NOMO-1 treated with DMSO at 0.1 percent for 48 hours (cell line): ENCODE results near the gene PLAC1.

Experiments used
- DNase-seq: peaks from one replicate; lab custom pipeline; 2025; ENCODE audit not compliant: unreplicated experiment; lab: John Stamatoyannopoulos, UW

PLAC1 gene

GRCh38 chrX:134545510-134545909 lies 112.8 kb downstream of the PLAC1 start:
- DNase-seq = no peak

- DNase-seq = no peak
These were observed 113.6 kb downstream of the PLAC1 start for GRCh38 chrX:134544513-134545151.

GRCh38 chrX:134544135-134544512 lies 114.1 kb downstream of the PLAC1 start:
- DNase-seq = no peak

- no peak for DNase-seq
These were observed 115.0 kb downstream of the PLAC1 start for GRCh38 chrX:134543288-134543687.

- DNase-seq = no peak
These were observed 115.8 kb downstream of the PLAC1 start for GRCh38 chrX:134542485-134542884.

GRCh38 chrX:134541906-134542305 lies 116.4 kb downstream of the PLAC1 start:
- no peak for DNase-seq

- no peak for DNase-seq
These were observed 120.0 kb downstream of the PLAC1 start for GRCh38 chrX:134538316-134538715.

- no peak for DNase-seq
These were observed 120.9 kb downstream of the PLAC1 start for GRCh38 chrX:134537179-134537955.

GRCh38 chrX:134533952-134534351 lies 124.3 kb downstream of the PLAC1 start:
- no peak for DNase-seq

- DNase-seq = no peak
These were observed 124.9 kb downstream of the PLAC1 start for GRCh38 chrX:134533352-134533751.

GRCh38 chrX:134530845-134531244 lies 127.4 kb downstream of the PLAC1 start:
- DNase-seq = no peak

- no peak for DNase-seq
These were observed 128.8 kb downstream of the PLAC1 start for GRCh38 chrX:134529481-134529880.

- no peak for DNase-seq
These were observed 129.3 kb downstream of the PLAC1 start for GRCh38 chrX:134528960-134529359.

GRCh38 chrX:134526399-134526798 lies 131.9 kb downstream of the PLAC1 start:
- no peak for DNase-seq

GRCh38 chrX:134525086-134525792 lies 133.0 kb downstream of the PLAC1 start:
- DNase-seq = no peak

- DNase-seq = no peak
These were observed 134.1 kb downstream of the PLAC1 start for GRCh38 chrX:134524181-134524580.

GRCh38 chrX:134520860-134521390 lies 137.3 kb downstream of the PLAC1 start:
- DNase-seq = peak; percentile 37
